A673 (cell line): ENCODE results near the gene RFX2. TPM values are rescaled to one million over a fixed set of nuclear protein-coding genes. Genes with fewer than 3 reads are reported as not detected.
"Not testable (repeated sequence)": the region's sequence is repeated elsewhere in the genome, so short reads cannot be mapped to it uniquely, and the experiment has no call there.

Experiments
- BruUV-seq: library from RNA; stranded (reverse); fragments of 400-500 nt; replicated peaks from 2 replicates; lab custom pipeline; 2021; lab: Mats Ljungman, UMichigan
- CTCF ChIA-PET: fragments of 300-600 bp; sonication (Branson Sonifier 250); formaldehyde crosslinking; loops from one replicate; lab custom pipeline; 2022; ENCODE audit warnings: antibody characterized with exemption; lab: Charles Lee
- POLR2A ChIA-PET: fragments of 300-600 bp; sonication (Branson Sonifier 250); formaldehyde crosslinking; loops from one replicate; lab custom pipeline; 2022; ENCODE audit warnings: antibody characterized with exemption; ENCODE audit not compliant: low non-redundant PET; lab: Charles Lee
- DNase-seq: peaks from one replicate; pipeline ENCODE4 v3.0.0-alpha.2; 2015; ENCODE audit warnings: low spot score
- H3K27ac ChIP-seq: fragments of 200-600 bp; sonication (generic); 2 replicates; pipeline ENCODE4 v1.5.1; 2016; ENCODE audit warnings: mixed run types, low read depth, mild to moderate bottlenecking, mixed read lengths, antibody characterized with exemption, low read length; ENCODE audit not compliant: poor library complexity, severe bottlenecking
- H3K27me3 ChIP-seq: fragments of 200-600 bp; sonication (generic); replicated peaks from 2 replicates; pipeline ENCODE4 v1.6.1; 2017; ENCODE audit warnings: mixed run types, low read depth, mild to moderate bottlenecking, mixed read lengths, antibody characterized with exemption, low read length; ENCODE audit not compliant: insufficient read depth, poor library complexity
- H3K36me3 ChIP-seq: fragments of 200-600 bp; sonication (generic); 2 replicates; pipeline ENCODE4 v1.6.1; 2016; ENCODE audit warnings: mixed run types, mild to moderate bottlenecking, mixed read lengths, antibody characterized with exemption, low read length; ENCODE audit not compliant: insufficient read depth, poor library complexity, severe bottlenecking
- H3K4me1 ChIP-seq: fragments of 200-600 bp; sonication (generic); 2 replicates; pipeline ENCODE4 v1.6.1; 2017; ENCODE audit warnings: mixed run types, mild to moderate bottlenecking, mixed read lengths, antibody characterized with exemption, low read length; ENCODE audit not compliant: insufficient read depth, poor library complexity, severe bottlenecking
- H3K4me3 ChIP-seq: fragments of 200-600 bp; sonication (generic); 2 replicates; pipeline ENCODE4 v1.5.1; 2016; ENCODE audit warnings: low read depth, mixed run types, mild to moderate bottlenecking, mixed read lengths, low read length; ENCODE audit not compliant: poor library complexity, severe bottlenecking
- H3K9me3 ChIP-seq: fragments of 200-600 bp; sonication (generic); 2 replicates; pipeline ENCODE4 v1.6.1; 2016; ENCODE audit warnings: mixed run types, low read depth, mild to moderate bottlenecking, mixed read lengths, antibody characterized with exemption, low read length; ENCODE audit not compliant: poor library complexity, severe bottlenecking
- CTCF ChIP-seq: fragments of 300-800, 200-600 bp; sonication (generic); conservative IDR thresholded peaks from 2 replicates; pipeline ENCODE4 v1.5.1; 2017; ENCODE audit warnings: low read depth, mild to moderate bottlenecking, antibody characterized with exemption, low read length, moderate library complexity, mixed read lengths
- EZH2 ChIP-seq: fragments of 200-600 bp; sonication (generic); IDR thresholded peaks from 2 replicates; pipeline ENCODE4 v1.6.1; 2017; ENCODE audit warnings: borderline replicate concordance, low read depth, mild to moderate bottlenecking, mixed read lengths, antibody characterized with exemption, low read length; ENCODE audit not compliant: poor library complexity, severe bottlenecking
- intact Hi-C: fragments of 100-400 bp; cut with micrococcal nuclease; formaldehyde crosslinking; loops from one replicate; pipeline ENCODE4 v1.10.0; 2022; ENCODE audit not compliant: unreplicated experiment
- total RNA-seq: library from RNA; stranded (reverse); gene quantifications from 2 replicates; pipeline ENCODE4 v1.2.3, GENCODE V29; 2021

The RFX2 gene
- total RNA-seq, 1 experiment from 2014 or later, result 11.7 TPM

- ChIA-PET CTCF (no interaction called here), POLR2A (no interaction called here)
- intact Hi-C loops, result no loop called here
- BruUV-seq, result no TSS peak
- H3K36me3 ChIP-seq, result no peaks in the 10 kb centered on the region
- no peak overlapping the region for H3K27ac ChIP-seq
- DNase-seq, result no peak
- TF ChIP-seq EZH2 (no peak), CTCF (no peak)
- H3K4me1 ChIP-seq, result peaks cover 8% of the 10 kb centered on the region
- H3K4me3 ChIP-seq, result no peak overlapping the region
- H3K27me3 ChIP-seq, result no peaks in the 10 kb centered on the region
- no peaks in the 10 kb centered on the region for H3K9me3 ChIP-seq
Observed at GRCh38 chr19:6074709-6075403, 35.4 kb downstream of the RFX2 start.

GRCh38 chr19:6073858-6074708, 36.2 kb downstream of the RFX2 start:
- H3K4me3 ChIP-seq, result no peak overlapping the region
- ChIA-PET POLR2A (no interaction called here), CTCF (interaction anchor here (0.6 kb wide), 1 partner anchor 105 kb away, joined by 11 read pairs; no protein-coding TSS in a partner anchor)
- no peaks in the 10 kb centered on the region for H3K27me3 ChIP-seq
- BruUV-seq, result no TSS peak
- no peaks in the 10 kb centered on the region for H3K36me3 ChIP-seq
- peaks cover 8% of the 10 kb centered on the region for H3K4me1 ChIP-seq
- intact Hi-C loops, result no loop called here
- H3K27ac ChIP-seq, result no peak overlapping the region
- no peaks in the 10 kb centered on the region for H3K9me3 ChIP-seq
- no peak for DNase-seq
- no peak for TF ChIP-seq EZH2

- H3K36me3 ChIP-seq, H3K27ac ChIP-seq, H3K4me1 ChIP-seq, BruUV-seq, CTCF ChIA-PET, intact Hi-C loops, H3K4me3 ChIP-seq, DNase-seq, POLR2A ChIA-PET, H3K27me3 ChIP-seq, H3K9me3 ChIP-seq: not testable (repeated sequence)
Observed at GRCh38 chr19:6073233-6073632, 37.1 kb downstream of the RFX2 start.

DNA sequence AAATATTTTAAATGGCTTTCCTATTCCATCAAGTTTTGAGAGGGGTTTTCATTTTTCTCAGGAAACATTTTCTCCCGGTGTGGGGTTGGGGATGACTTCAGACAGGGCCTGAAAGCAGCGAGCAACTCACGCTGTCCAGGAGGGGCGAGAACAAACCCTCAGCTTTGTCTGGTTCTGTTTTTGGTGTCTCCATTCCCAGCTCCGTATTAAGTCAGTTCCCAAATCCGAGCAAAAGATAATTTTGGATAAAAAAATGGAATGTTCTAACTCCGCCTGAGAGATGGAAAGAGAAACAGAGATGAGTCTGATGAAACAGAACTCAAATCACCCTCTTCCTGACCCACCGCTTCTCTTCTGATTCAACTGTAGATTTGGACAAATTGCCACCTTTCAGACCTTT, 38.4 kb downstream of the RFX2 start:
- no peaks in the 10 kb centered on the region for H3K27me3 ChIP-seq
- BruUV-seq, result no TSS peak

More for the DNA sequence above, 38.4 kb downstream of the RFX2 start:
- Histone ChIP-seq H3K27ac (no peak overlapping the region), H3K9me3 (no peaks in the 10 kb centered on the region), H3K4me1 (peaks cover 5% of the 10 kb centered on the region), H3K36me3 (no peaks in the 10 kb centered on the region), H3K4me3 (no peak overlapping the region)
- intact Hi-C loops, result no loop called here
- ChIA-PET CTCF (no interaction called here), POLR2A (no interaction called here)
- no peak for DNase-seq
- TF ChIP-seq CTCF (no peak), EZH2 (no peak)
